GM18907 (cell line): ENCODE data around the gene PTPRU.

Source experiments
- ATAC-seq: cut with Tn5 transposase; IDR thresholded peaks from one replicate; pipeline ENCODE4 v1.9.1; 2021; ENCODE audit warnings: mild to moderate bottlenecking, moderate library complexity; ENCODE audit not compliant: unreplicated experiment

The PTPRU gene

GRCh38 chr1:29264773-29265389 is 28.6 kb downstream of the PTPRU start:
- ATAC-seq: no peak

GRCh38 chr1:29266912-29267311 is 30.6 kb downstream of the PTPRU start:
- no peak for ATAC-seq

GRCh38 chr1:29267321-29268070 is 31.2 kb downstream of the PTPRU start:
- ATAC-seq: no peak

GRCh38 chr1:29269382-29269781 is 33.1 kb downstream of the PTPRU start:
- ATAC-seq: no peak

- no peak for ATAC-seq
These were observed 34.7 kb downstream of the PTPRU start for GRCh38 chr1:29270929-29271521.

- ATAC-seq: no peak
These were observed 35.4 kb downstream of the PTPRU start for GRCh38 chr1:29271724-29272123.

GRCh38 chr1:29272147-29272907 is 36.0 kb downstream of the PTPRU start:
- ATAC-seq: no peak

- no peak for ATAC-seq
These were observed 39.1 kb downstream of the PTPRU start for GRCh38 chr1:29275435-29275834.

- ATAC-seq: no peak
These were observed 41.8 kb downstream of the PTPRU start for GRCh38 chr1:29278124-29278523.

- ATAC-seq: no peak
These were observed 43.1 kb downstream of the PTPRU start for GRCh38 chr1:29279406-29279805.

- ATAC-seq: no peak
These were observed 43.6 kb downstream of the PTPRU start for GRCh38 chr1:29279951-29280391.

GRCh38 chr1:29280409-29281131 is 44.2 kb downstream of the PTPRU start:
- ATAC-seq: no peak

- ATAC-seq: no peak
These were observed 45.2 kb downstream of the PTPRU start for GRCh38 chr1:29281571-29281970.

GRCh38 chr1:29282135-29282923 is 46.0 kb downstream of the PTPRU start:
- no peak for ATAC-seq

- no peak for ATAC-seq
These were observed 46.8 kb downstream of the PTPRU start for GRCh38 chr1:29282924-29283803.

- no peak for ATAC-seq
These were observed 47.5 kb downstream of the PTPRU start for GRCh38 chr1:29283804-29284195.

GRCh38 chr1:29284286-29284960 is 48.1 kb downstream of the PTPRU start:
- no peak for ATAC-seq

GRCh38 chr1:29284961-29285560 is 48.7 kb downstream of the PTPRU start:
- no peak for ATAC-seq
